Epithelial cell of esophagus (primary cell): ENCODE results near the gene FHIT.

Source experiments
- DNase-seq: peaks from one replicate; pipeline ENCODE4 v3.0.0; 2010; ENCODE audit warnings: low read depth
- H3K4me3 ChIP-seq: 2 replicates; pipeline ENCODE4 v1.5.1; 2011; ENCODE audit warnings: mild to moderate bottlenecking, low read length, control low read depth
- TF ChIP-seq, protein P1 (sequence below): IDR thresholded peaks from 2 replicates; pipeline ENCODE4 v1.5.1; 2011; ENCODE audit warnings: low read depth, mild to moderate bottlenecking, low read length, control low read depth, inconsistent platforms; ENCODE audit not compliant: insufficient read depth; ENCODE audit errors: missing control alignments

The FHIT gene

DNA sequence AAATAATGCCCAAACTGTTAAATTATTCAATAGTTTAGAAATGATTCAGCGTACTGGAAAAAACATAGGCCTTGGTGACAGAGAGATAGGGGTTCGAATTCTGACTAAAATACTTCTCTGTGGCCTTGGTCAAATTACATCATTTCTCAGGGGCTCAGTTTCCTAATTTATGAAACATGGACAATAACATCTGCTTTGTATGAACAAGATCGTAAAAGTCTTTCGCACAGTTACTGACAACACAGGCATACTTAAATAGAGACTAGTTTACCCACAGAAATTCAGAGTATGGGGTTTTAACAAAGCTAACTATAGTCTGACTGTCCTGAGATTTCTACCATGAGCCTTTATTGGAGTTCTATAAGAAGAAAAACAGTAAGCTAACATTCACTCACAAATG is 440.4 kb downstream of the FHIT start:
- DNase-seq: no peak
- no peak overlapping the region for H3K4me3 ChIP-seq
- TF ChIP-seq, protein P1, sequence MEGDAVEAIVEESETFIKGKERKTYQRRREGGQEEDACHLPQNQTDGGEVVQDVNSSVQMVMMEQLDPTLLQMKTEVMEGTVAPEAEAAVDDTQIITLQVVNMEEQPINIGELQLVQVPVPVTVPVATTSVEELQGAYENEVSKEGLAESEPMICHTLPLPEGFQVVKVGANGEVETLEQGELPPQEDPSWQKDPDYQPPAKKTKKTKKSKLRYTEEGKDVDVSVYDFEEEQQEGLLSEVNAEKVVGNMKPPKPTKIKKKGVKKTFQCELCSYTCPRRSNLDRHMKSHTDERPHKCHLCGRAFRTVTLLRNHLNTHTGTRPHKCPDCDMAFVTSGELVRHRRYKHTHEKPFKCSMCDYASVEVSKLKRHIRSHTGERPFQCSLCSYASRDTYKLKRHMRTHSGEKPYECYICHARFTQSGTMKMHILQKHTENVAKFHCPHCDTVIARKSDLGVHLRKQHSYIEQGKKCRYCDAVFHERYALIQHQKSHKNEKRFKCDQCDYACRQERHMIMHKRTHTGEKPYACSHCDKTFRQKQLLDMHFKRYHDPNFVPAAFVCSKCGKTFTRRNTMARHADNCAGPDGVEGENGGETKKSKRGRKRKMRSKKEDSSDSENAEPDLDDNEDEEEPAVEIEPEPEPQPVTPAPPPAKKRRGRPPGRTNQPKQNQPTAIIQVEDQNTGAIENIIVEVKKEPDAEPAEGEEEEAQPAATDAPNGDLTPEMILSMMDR: no peak

DNA sequence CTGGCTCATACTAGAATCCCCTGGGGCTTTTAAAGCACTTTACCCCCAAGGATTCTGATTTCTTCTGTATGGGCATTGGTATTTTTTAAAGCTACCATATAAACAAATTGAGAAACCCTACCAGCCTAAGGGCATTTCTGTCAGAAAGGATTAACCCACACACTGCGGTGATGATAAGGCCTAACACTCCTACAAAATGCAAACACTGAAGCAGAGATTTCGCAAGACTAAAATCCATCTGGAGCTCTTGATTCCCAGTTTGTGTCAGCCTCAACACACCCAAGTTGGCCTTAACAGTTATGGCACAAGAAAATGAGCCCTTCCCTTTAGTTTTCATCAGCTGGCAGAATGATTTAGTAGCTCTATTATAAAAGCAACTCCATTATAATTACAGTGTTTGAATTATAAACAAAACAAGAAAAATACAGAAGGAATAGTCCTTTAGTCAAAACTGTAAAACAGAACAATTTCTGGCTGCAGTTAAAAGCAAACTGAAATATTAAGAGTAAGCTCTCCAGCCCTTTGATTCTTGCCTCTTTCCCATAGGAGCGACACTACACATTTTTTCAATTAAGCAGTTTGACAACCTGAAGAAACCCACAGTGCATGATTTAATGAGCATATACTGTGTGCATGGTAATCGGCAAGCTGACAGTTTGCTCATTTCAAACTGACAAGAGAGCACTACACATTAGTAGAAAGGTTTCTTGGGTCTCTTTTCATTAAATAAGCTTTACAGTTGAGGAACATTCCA is 441.2 kb downstream of the FHIT start:
- TF ChIP-seq, protein P1: no peak
- no peak overlapping the region for H3K4me3 ChIP-seq
- DNase-seq: peak; percentile 92

DNA sequence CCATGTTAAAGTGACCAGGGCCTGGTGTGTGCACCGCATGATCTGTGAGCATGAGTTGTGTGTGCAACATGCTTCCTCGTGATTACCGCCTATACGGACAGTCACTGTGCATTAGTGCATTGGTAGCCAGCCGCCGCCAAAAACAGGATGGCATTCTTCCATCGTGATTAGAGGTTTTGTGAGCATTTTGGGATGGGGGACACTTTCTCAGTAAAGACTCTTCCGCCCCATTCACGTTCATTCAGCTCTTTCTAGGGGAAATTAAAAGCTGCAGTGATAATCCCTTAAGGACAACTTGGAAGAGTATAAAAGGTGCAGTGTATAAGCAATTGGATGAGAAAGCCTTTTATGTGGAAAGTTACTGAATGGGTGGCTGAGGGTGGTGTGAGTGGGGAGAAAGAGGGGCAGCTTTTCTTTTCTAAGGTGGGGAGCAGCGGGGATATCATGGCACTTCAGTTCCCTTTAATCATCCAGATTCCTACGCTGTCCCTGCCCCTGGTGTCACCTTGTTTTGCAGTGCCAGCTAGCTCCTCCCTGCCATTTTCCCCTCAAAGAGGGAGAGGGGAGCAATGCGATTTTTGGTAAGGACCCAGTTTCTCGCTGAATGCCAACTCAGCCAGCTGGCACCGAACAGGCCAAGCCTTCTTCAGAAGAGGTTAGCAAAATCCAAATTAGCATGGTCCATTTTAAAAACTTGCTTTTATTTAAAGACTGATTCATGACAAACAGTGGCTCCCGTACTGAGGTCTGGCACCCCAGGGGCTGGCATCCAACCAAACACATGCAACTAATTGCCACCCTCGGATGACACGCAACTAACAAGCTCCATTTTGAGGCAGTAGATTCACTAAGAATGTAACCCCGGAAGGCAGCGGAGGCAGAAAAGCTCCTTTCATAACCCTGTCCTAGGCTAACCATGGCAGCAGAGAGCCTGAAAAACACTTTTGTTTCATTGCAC is 447.8 kb downstream of the FHIT start:
- TF ChIP-seq, protein P1: no peak
- DNase-seq: no peak
- no peak overlapping the region for H3K4me3 ChIP-seq

DNA sequence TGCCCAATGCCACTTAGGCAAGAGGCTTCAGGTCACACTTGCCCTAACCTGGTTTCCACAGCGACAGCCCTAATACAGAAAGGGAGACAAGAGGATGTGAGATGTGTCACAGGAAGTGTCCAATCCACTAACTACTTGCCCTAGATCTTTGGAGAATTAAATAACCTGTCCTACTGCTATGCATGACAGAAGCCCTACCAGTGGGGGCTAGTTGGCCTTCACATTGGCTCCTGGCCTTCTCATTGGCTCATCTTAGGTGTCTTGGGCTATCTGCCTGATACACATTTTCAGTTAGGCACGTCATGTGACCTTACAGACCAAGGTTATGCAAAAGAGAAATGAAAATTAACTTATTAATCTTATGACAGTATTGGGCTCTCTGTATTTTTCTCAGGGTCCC is 449.9 kb downstream of the FHIT start:
- H3K4me3 ChIP-seq: no peak overlapping the region
- DNase-seq: no peak
- TF ChIP-seq, protein P1: no peak

DNA sequence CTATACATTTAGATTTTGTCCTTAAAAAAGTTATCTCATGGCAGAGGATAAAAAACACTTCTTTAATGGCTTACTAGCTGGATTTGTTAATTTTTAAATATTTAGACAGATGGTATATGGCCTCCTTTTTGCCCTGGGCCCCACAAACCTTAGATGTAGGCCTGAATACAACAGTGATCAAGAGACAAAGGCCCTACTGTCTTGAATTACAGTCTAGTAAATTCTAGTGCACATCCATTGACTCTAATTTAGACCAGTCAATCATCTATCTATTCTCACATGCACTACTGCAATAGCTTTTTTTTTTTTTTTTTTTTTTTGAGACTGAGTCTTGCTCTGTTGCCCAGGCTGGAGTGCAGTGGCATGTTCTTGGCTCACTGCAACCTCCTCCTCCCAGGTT is 452.8 kb downstream of the FHIT start:
- H3K4me3 ChIP-seq: no peak overlapping the region
- TF ChIP-seq, protein P1: no peak
- no peak for DNase-seq

DNA sequence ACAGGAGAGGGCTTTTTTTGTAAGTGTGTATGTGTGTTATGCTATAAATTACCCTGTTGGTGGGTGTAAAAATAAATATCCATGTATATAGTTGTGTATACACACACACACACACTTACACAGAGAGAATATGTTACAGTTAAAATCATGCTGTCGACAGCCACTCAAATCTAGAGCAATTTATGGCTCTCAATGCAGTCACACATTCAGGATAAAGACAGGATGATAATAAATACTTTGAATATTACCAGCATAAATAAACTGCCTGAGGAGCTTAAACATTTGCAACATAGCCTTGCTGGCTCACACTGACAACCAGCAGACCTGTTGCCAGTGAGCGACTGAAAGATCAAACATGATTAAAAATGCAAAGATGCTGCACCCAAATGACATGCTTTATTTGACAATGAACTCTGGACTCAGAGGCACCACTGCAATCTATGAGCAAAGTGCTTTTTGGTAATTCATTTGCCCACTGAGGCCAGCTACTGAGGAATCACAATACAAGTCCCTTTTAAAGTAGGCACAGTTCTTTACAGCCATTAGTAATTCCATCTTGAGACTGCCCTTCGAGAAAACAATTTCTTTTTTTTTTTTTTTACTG is 458.9 kb downstream of the FHIT start:
- H3K4me3 ChIP-seq: no peak overlapping the region
- DNase-seq: no peak
- TF ChIP-seq, protein P1: no peak
